Upper lobe of left lung (tissue), 6 donors: ENCODE measurements around the gene IGFBP7. TPM values are rescaled to one million over a fixed set of nuclear protein-coding genes. Genes with fewer than 3 reads are reported as not detected.

Experiments
- ATAC-seq, 2 donors: fragments of 200-7000 bp; cut with Tn5 transposase; one replicate each; pipeline ENCODE4 v1.9.1; 2022; ENCODE audit warnings: mild to moderate bottlenecking in 2 of 2, moderate library complexity in 2 of 2; ENCODE audit not compliant: low FRiP score in 2 of 2
- DNase-seq, 2 donors: peaks; one replicate each; pipeline ENCODE4 v3.0.0-alpha.2; 2019 to 2020
- H3K27ac ChIP-seq, 4 donors: fragments of 200-600 bp; sonication (generic); one replicate each; pipeline ENCODE4 v1.5.1; 2016 to 2019
- H3K27me3 ChIP-seq, 4 donors: fragments of 200-600 bp; sonication (generic); one replicate each; pipeline ENCODE4 v1.5.1; 2017 to 2019
- H3K36me3 ChIP-seq, 4 donors: fragments of 200-600 bp; sonication (generic); one replicate each; pipeline ENCODE4 v1.5.1; 2016 to 2019
- H3K4me1 ChIP-seq, 4 donors: fragments of 200-600 bp; sonication (generic); one replicate each; pipeline ENCODE4 v1.5.1; 2018 to 2019
- H3K4me3 ChIP-seq, 4 donors: fragments of 200-600 bp; sonication (generic); one replicate each; pipeline ENCODE4 v1.5.1; 2017 to 2019; ENCODE audit warnings: mild to moderate bottlenecking in 2 of 4, moderate library complexity in 1 of 4
- H3K9me3 ChIP-seq, 4 donors: fragments of 200-600 bp; sonication (generic); one replicate each; pipeline ENCODE4 v1.5.1; 2018 to 2019
- EP300 ChIP-seq, 4 donors: sonication (generic); formaldehyde crosslinking; IDR thresholded peaks; one replicate each; pipeline ENCODE4 v1.5.1; 2017; ENCODE audit warnings: antibody characterized with exemption in 4 of 4, control low read depth in 2 of 4
- POLR2A ChIP-seq, 4 donors: fragments of 450-650 bp; IDR thresholded peaks; one replicate each; pipeline ENCODE4 v1.5.1; 2016 to 2017; ENCODE audit warnings: antibody characterized with exemption in 4 of 4, mild to moderate bottlenecking in 2 of 4
- POLR2AphosphoS5 ChIP-seq, 2 donors: sonication (generic); formaldehyde crosslinking; IDR thresholded peaks; one replicate each; pipeline ENCODE4 v1.5.1; 2017; ENCODE audit warnings: antibody characterized with exemption in 2 of 2
- WGBS, 2 donors: methylation state at CpG; one replicate each; pipeline ENCODE4 v1.1.5; 2017 to 2018; 5-methylcytosine and 5-hydroxymethylcytosine counted together
- total RNA-seq, 6 donors: library from RNA; depleted of rRNA in 4 of 6; stranded (reverse); fragments of >200 nt in 4 of 6; gene quantifications; one replicate each; pipeline versions ENCODE4 v1.1.0 to v1.2.1, GENCODE V29; 2016 to 2021
- TF ChIP-seq, protein P1 (sequence below), 6 experiments: fragments of 450-650 bp in 4 of 6; fragments of 200-600 bp in 2 of 6; sonication (generic) in 2 of 6; IDR thresholded peaks; one replicate each; pipeline ENCODE4 v1.5.1; 2016 to 2019; ENCODE audit warnings: antibody characterized with exemption in 6 of 6
- donor health status: DM: no; HTN: no; CAD: no; lungs with moderate emphysema.
- donor health status: DM: no; HTN: yes; CAD: no; lungs with severe emphysema.

IGFBP7 gene
- total RNA-seq, 6 donors from 2014 or later = 105 to 705 (median 359) TPM

GRCh38 chr4:57099363-57099762 lies 10.8 kb downstream of the IGFBP7 start:
- no peaks in the 10 kb centered on the region for H3K9me3 ChIP-seq
- TF ChIP-seq POLR2A (IDR thresholded peaks at IDR 0.05) (no peak), EP300 (IDR thresholded peaks at IDR 0.05) (no peak), POLR2AphosphoS5 (IDR thresholded peaks at IDR 0.05) (no peak)
- TF ChIP-seq, protein P1, sequence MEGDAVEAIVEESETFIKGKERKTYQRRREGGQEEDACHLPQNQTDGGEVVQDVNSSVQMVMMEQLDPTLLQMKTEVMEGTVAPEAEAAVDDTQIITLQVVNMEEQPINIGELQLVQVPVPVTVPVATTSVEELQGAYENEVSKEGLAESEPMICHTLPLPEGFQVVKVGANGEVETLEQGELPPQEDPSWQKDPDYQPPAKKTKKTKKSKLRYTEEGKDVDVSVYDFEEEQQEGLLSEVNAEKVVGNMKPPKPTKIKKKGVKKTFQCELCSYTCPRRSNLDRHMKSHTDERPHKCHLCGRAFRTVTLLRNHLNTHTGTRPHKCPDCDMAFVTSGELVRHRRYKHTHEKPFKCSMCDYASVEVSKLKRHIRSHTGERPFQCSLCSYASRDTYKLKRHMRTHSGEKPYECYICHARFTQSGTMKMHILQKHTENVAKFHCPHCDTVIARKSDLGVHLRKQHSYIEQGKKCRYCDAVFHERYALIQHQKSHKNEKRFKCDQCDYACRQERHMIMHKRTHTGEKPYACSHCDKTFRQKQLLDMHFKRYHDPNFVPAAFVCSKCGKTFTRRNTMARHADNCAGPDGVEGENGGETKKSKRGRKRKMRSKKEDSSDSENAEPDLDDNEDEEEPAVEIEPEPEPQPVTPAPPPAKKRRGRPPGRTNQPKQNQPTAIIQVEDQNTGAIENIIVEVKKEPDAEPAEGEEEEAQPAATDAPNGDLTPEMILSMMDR (IDR thresholded peaks at IDR 0.05) = no peak
- no peaks in the 10 kb centered on the region for H3K27me3 ChIP-seq
- H3K4me1 ChIP-seq = peaks cover 6 to 35% (median 23%) of the 10 kb centered on the region in 4 donors
- WGBS, 2 donors = 39 to 75% methylated on average over 1 to 2 of the region's 2 CpGs
- peak overlapping the region in 1 of 4 donors; percentile 27 for H3K27ac ChIP-seq
- no peak for ATAC-seq
- DNase-seq = no peak
- H3K36me3 ChIP-seq = no peaks in the 10 kb centered on the region
- no peak overlapping the region for H3K4me3 ChIP-seq

DNA sequence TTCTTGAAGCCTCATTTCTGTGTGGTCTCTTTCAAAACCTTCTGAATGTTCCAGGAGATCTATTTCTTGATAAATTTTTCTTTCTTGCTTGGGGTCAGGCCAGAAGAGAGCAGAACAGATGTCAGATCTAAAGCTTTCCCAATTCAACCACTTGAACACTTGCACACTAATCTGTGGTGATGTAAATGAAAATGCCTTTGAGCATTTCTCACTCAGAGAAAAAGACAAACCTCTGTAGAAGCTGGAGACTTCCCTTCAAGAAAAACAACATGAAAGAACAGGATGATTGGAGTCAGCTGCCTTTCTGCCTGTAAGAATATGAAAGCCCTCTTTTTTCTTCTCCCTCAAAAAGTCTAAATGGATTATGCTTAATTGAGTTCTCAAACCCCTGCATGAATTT lies 11.2 kb downstream of the IGFBP7 start:
- peaks cover 6 to 35% (median 23%) of the 10 kb centered on the region in 4 donors for H3K4me1 ChIP-seq
- no peaks in the 10 kb centered on the region for H3K36me3 ChIP-seq
- H3K27me3 ChIP-seq = no peaks in the 10 kb centered on the region
- TF ChIP-seq, protein P1 (IDR thresholded peaks at IDR 0.05) = no peak
- TF ChIP-seq POLR2A (IDR thresholded peaks at IDR 0.05) (no peak), EP300 (IDR thresholded peaks at IDR 0.05) (no peak), POLR2AphosphoS5 (IDR thresholded peaks at IDR 0.05) (no peak)
- peak overlapping the region in 1 of 4 donors; percentile 27 for H3K27ac ChIP-seq
- DNase-seq = no peak
- ATAC-seq = no peak
- no peak overlapping the region for H3K4me3 ChIP-seq
- no peaks in the 10 kb centered on the region for H3K9me3 ChIP-seq

DNA sequence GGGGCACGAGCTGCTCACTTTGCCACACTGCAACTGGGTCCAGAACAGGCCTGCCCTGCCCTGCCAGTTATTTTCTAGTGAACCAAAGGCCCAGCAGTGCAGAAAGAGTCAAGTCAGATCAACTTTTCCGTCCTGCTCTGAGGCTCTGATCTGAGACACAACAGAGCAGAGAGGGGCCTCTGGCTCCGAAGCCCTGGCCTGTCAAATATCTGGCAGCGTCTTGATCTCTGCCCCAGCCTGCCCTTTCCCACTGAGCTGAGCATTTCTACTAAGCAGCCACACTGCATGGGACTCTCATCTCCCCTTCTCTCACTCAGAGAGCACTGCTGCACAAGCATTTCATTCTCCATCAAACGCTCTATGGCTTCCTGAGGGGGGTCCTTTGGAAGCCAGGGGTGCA lies 11.8 kb downstream of the IGFBP7 start:
- Histone ChIP-seq H3K27me3 (no peaks in the 10 kb centered on the region), H3K4me3 (no peak overlapping the region), H3K36me3 (no peaks in the 10 kb centered on the region), H3K4me1 (peaks cover 6 to 35% (median 23%) of the 10 kb centered on the region in 4 donors), H3K27ac (peak overlapping the region in 2 of 4 donors; percentile 25 to 48), H3K9me3 (no peaks in the 10 kb centered on the region)
- ATAC-seq (no peak), DNase-seq (no peak)
- 71 to 75% methylated on average over 4 to 5 of the region's 5 CpGs for WGBS, 2 donors
- TF ChIP-seq EP300 (IDR thresholded peaks at IDR 0.05) = no peak
- TF ChIP-seq POLR2AphosphoS5 (IDR thresholded peaks at IDR 0.05) = no peak
- TF ChIP-seq POLR2A (IDR thresholded peaks at IDR 0.05) = no peak
- TF ChIP-seq, protein P1 (IDR thresholded peaks at IDR 0.05) = no peak

- WGBS, 2 donors = 75 to 97% methylated on average over 2 of the region's 2 CpGs
- H3K4me1 ChIP-seq = peaks cover 6 to 29% (median 18%) of the 10 kb centered on the region in 4 donors
Measured at GRCh38 chr4:57097711-57098110, 12.5 kb downstream of the IGFBP7 start.

More at GRCh38 chr4:57097711-57098110, 12.5 kb downstream of the IGFBP7 start:
- Histone ChIP-seq H3K36me3 (no peaks in the 10 kb centered on the region), H3K27me3 (no peaks in the 10 kb centered on the region), H3K9me3 (no peaks in the 10 kb centered on the region), H3K27ac (peak overlapping the region in 3 of 4 donors; percentile 25 to 48 (median 35)), H3K4me3 (no peak overlapping the region)
- TF ChIP-seq POLR2A (IDR thresholded peaks at IDR 0.05) (no peak), EP300 (IDR thresholded peaks at IDR 0.05) (no peak), POLR2AphosphoS5 (IDR thresholded peaks at IDR 0.05) (no peak)
- TF ChIP-seq, protein P1 (IDR thresholded peaks at IDR 0.05) = no peak
- no peak for DNase-seq
- ATAC-seq = no peak
